HL-60 (cell line): ENCODE results near the gene ZMYM3.

ENCODE experiments used
- TF ChIP-seq, protein P1 (sequence below): IDR thresholded peaks from one replicate; pipeline ENCODE4 v1.5.1; 2011; ENCODE audit warnings: low read length, control low read depth, inconsistent platforms; ENCODE audit not compliant: insufficient read depth
- TF ChIP-seq, protein P2 (sequence below): IDR thresholded peaks from 2 replicates; pipeline ENCODE4 v1.6.1; 2012; ENCODE audit warnings: low read depth; ENCODE audit not compliant: insufficient replicate concordance

DNA sequence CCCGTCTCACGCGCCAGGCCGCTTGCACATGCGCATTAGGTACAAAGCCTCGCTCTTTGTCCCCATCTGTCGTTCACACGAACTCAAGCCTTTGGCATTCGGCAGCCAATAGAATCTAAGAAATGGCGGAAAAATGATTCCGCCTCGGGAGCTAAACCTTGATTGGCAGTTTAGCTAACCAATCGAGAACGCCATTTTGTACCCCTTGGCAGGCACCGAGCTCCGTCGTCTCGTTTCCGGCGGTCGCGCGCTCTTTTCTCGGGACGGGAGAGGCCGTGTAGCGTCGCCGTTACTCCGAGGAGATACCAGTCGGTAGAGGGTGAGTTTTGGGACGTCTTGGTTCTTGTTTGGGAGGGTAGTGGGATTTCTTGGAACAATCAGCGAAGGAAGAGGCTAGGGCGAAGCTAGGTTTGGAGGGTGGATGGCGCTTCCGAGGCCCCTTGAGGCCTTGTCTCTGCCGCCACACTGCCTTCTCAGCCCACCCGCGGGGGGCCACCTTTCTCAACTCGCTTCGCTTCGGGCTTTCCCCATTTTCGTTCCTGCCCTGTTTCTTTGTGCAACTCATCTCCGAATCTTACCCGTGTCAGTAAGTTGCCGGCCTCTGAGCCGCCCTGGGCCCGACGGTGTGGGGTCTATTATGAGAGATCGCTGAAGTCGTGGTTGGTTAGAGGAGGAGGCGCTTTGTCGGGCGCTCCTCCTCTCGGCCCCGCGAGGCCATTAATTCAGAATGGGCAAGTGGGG is 29.6 kb upstream of the ZMYM3 start, which contains the start of gene NONO:
- TF ChIP-seq, protein P1, sequence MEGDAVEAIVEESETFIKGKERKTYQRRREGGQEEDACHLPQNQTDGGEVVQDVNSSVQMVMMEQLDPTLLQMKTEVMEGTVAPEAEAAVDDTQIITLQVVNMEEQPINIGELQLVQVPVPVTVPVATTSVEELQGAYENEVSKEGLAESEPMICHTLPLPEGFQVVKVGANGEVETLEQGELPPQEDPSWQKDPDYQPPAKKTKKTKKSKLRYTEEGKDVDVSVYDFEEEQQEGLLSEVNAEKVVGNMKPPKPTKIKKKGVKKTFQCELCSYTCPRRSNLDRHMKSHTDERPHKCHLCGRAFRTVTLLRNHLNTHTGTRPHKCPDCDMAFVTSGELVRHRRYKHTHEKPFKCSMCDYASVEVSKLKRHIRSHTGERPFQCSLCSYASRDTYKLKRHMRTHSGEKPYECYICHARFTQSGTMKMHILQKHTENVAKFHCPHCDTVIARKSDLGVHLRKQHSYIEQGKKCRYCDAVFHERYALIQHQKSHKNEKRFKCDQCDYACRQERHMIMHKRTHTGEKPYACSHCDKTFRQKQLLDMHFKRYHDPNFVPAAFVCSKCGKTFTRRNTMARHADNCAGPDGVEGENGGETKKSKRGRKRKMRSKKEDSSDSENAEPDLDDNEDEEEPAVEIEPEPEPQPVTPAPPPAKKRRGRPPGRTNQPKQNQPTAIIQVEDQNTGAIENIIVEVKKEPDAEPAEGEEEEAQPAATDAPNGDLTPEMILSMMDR, result no peak
- TF ChIP-seq, protein P2, sequence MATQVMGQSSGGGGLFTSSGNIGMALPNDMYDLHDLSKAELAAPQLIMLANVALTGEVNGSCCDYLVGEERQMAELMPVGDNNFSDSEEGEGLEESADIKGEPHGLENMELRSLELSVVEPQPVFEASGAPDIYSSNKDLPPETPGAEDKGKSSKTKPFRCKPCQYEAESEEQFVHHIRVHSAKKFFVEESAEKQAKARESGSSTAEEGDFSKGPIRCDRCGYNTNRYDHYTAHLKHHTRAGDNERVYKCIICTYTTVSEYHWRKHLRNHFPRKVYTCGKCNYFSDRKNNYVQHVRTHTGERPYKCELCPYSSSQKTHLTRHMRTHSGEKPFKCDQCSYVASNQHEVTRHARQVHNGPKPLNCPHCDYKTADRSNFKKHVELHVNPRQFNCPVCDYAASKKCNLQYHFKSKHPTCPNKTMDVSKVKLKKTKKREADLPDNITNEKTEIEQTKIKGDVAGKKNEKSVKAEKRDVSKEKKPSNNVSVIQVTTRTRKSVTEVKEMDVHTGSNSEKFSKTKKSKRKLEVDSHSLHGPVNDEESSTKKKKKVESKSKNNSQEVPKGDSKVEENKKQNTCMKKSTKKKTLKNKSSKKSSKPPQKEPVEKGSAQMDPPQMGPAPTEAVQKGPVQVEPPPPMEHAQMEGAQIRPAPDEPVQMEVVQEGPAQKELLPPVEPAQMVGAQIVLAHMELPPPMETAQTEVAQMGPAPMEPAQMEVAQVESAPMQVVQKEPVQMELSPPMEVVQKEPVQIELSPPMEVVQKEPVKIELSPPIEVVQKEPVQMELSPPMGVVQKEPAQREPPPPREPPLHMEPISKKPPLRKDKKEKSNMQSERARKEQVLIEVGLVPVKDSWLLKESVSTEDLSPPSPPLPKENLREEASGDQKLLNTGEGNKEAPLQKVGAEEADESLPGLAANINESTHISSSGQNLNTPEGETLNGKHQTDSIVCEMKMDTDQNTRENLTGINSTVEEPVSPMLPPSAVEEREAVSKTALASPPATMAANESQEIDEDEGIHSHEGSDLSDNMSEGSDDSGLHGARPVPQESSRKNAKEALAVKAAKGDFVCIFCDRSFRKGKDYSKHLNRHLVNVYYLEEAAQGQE, result no peak
